ENCODE measurements around the gene SOD1.

DNA sequence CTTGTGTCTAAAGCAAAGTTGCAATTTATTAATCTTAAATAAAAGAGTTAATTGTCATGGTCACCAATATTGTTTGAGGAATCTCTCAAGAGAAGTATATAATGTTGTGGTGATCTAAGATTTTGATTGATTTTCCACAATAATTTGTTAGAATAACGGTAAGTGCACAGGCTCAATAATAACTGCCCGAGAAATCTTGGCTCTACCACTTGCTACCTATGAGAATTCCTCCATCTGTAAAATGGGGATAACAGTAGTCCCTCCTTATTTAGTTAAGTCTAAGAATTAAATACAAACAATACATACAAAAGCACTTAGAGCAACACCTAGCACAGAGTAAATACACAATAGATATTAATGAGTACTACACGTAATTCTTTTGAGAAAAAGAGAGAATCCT lies 53.6 kb downstream of the SOD1 start:
- TF ChIP-seq, protein P1, sequence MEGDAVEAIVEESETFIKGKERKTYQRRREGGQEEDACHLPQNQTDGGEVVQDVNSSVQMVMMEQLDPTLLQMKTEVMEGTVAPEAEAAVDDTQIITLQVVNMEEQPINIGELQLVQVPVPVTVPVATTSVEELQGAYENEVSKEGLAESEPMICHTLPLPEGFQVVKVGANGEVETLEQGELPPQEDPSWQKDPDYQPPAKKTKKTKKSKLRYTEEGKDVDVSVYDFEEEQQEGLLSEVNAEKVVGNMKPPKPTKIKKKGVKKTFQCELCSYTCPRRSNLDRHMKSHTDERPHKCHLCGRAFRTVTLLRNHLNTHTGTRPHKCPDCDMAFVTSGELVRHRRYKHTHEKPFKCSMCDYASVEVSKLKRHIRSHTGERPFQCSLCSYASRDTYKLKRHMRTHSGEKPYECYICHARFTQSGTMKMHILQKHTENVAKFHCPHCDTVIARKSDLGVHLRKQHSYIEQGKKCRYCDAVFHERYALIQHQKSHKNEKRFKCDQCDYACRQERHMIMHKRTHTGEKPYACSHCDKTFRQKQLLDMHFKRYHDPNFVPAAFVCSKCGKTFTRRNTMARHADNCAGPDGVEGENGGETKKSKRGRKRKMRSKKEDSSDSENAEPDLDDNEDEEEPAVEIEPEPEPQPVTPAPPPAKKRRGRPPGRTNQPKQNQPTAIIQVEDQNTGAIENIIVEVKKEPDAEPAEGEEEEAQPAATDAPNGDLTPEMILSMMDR (conservative IDR thresholded peaks at IDR 0.05), result no peak
- no peak for TF ChIP-seq EZH2 (IDR thresholded peaks at IDR 0.05; ENCODE audit: low read depth)
